Measurements from ENCODE around the gene DPPA5. TPM values are rescaled to one million over a fixed set of nuclear protein-coding genes. Genes with fewer than 3 reads are reported as not detected.
"Not testable (repeated sequence)": the region's sequence is repeated elsewhere in the genome, so short reads cannot be mapped to it uniquely, and the experiment has no call there.

The DPPA5 gene, protein sequence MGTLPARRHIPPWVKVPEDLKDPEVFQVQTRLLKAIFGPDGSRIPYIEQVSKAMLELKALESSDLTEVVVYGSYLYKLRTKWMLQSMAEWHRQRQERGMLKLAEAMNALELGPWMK
- not detected for total RNA-seq

DNA sequence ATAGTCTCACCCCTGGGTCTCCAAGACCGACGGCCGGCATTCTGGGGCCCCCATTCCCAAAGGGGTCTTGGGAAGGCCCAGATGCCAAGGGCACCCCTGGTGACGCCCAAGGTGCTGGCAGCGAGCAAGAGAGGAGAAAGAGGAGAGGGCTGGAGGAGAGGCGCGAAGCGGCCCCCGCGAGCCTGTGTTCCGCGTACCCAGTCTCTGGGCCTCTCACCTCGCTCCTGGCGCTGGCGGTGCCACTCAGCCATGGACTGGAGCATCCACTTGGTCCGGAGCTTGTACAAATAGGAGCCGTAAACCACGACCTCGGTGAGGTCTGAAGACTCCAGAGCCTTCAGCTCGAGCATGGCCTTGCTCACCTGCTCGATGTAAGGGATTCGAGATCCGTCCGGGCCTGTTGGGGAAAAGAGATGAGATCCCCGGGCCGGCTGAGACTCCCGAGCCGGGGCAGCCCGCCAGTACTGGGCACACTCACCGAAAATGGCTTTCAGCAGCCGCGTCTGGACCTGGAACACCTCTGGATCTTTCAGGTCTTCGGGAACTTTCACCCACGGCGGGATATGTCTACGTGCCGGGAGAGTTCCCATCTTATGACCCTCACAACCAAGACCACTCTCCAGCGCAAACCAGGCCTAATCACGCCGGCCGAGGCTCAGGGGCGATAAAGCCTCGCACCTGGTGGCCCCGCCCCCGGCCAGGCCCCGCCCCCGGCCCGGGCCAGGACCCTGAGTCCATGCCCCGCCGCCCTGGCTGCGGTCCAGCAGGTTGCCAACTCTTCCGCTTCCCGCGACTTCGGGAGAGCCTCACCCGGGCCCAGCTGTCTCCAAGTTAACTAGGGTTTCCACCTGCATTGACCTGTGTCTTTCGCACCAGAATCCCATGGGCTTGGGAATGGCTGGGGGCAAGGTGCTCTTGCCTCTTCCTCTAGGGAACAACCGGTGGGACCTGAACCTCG, at the start of gene DPPA5:
TSS of gene DPPA5 (minus strand) at position 641 of the 958 bp plus-strand sequence. CDS start at position 590, 51 bp downstream.
- DNase-seq (no peak), ATAC-seq (replicated peaks in 1 of 2) (no peak)
- Mint-ChIP-seq H3K36me3 (ENCODE audit: insufficient read depth in 2 of 2) (no peaks in the 10 kb centered on the region), H3K4me1 (ENCODE audit: low read depth) (no peaks in the 10 kb centered on the region), H3K9me3 (no peaks in the 10 kb centered on the region), H3K27ac (no peak within 1 kb of the TSS), H3K27me3 (ENCODE audit: low read depth) (peaks cover 22% of the 10 kb centered on the region), H3K4me3 (no peak within 1 kb of the TSS)

DNA sequence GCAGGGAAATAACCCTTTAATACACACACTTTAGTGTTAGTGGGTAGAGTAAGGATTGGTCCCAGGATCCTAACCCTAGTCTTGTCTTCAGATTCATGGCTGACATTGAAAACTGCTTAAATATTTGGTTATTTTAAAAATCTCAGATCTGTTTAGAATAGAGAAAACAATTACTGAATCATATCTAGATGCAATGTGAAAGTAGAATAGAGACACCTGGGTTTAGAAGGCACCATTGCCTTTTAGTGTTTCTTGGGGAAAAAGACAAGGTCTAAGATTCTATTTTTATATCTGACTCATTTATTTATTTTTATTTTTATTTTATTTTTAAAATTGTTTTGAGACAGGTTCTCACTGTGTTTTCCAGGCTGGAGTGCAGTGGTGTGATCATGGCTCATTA, 46.6 kb upstream of the DPPA5 start:
- Mint-ChIP-seq H3K4me1 (ENCODE audit: low read depth) (no peaks in the 10 kb centered on the region), H3K27ac (no peak overlapping the region), H3K36me3 (ENCODE audit: insufficient read depth in 2 of 2) (peaks cover 0 to 2% of the 10 kb centered on the region in 2 donors), H3K9me3 (no peaks in the 10 kb centered on the region), H3K4me3 (no peak overlapping the region), H3K27me3 (ENCODE audit: low read depth) (no peaks in the 10 kb centered on the region)
- ATAC-seq (replicated peaks in 1 of 2) (no peak), DNase-seq (no peak)

DNA sequence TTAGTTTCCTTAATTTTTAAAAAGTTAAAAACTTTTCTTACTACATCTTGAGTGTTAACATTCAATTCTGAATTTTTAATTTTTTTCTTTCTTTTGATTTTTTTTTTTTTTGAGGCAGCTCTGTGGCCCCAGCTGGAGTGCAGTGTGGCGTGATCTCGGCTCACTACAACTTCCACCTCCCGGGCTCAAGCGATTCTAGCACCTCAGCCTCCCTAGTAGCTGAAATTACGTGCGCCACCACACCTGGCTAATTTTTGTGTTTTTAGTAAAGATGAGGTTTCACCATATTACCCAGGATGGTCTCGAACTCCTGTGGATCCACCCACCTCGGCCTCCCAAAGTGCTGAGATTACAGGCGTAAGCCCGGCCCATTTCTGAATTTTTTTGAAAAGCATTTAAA, 41.8 kb upstream of the DPPA5 start:
- Mint-ChIP-seq H3K4me1 (ENCODE audit: low read depth) (no peaks in the 10 kb centered on the region), H3K4me3 (no peak overlapping the region), H3K27me3 (ENCODE audit: low read depth) (peaks cover 4% of the 10 kb centered on the region), H3K27ac (no peak overlapping the region), H3K36me3 (ENCODE audit: insufficient read depth in 2 of 2) (peaks cover 0 to 2% of the 10 kb centered on the region in 2 donors), H3K9me3 (no peaks in the 10 kb centered on the region)
- DNase-seq (no peak), ATAC-seq (replicated peaks in 1 of 2) (no peak)

DNA sequence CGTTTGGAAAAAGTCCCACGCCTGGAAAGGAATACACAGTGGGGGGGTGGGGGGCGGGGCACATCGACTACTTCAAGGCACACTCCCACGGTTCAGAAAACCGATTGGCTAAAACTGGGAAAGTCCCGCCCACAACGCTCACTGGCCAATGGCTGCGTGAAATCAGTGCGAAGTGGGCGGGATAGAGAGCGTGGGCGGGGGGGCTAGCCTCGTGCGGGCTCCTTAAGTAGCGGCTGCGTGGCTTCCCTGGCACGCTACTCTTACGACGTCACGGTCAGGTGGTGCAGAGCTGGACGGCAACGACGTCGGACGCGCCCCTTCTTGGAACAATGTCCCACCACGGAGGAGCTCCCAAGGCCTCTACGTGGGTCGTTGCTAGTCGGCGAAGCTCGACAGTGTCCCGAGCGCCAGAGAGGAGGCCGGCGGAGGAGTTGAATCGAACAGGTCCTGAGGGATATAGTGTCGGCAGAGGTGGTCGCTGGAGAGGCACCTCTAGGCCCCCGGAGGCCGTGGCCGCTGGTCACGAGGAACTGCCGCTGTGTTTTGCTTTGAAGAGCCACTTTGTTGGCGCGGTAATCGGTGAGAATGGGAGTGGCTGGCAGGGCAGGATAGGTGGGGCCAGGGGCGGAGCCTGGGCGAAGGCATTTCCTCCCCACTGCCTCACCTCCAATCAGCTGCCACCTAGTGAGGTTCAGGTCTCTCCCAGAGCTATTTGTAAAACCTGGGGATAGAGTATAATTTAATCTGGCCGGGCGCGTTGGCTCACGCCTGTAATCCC, 40.7 kb upstream of the DPPA5 start, which contains the start of gene DDX43:
TSS of gene DDX43 (plus strand) at position 252 of the 778 bp plus-strand sequence. CDS start at position 330, 78 bp downstream.
- H3K36me3 Mint-ChIP-seq (ENCODE audit: insufficient read depth in 2 of 2), result peaks cover 0 to 2% of the 10 kb centered on the region in 2 donors
- peaks cover 4% of the 10 kb centered on the region for H3K27me3 Mint-ChIP-seq (ENCODE audit: low read depth)
- H3K4me3 Mint-ChIP-seq, result peak within 1 kb of the TSS; percentile 80 to 84
- peak within 1 kb of the TSS; percentile 78 for H3K27ac Mint-ChIP-seq
- DNase-seq (peak; percentile 43 to 51), ATAC-seq (replicated peaks in 1 of 2) (peak; percentile 79 to 80)
- no peaks in the 10 kb centered on the region for H3K9me3 Mint-ChIP-seq
- H3K4me1 Mint-ChIP-seq (ENCODE audit: low read depth), result no peaks in the 10 kb centered on the region

DNA sequence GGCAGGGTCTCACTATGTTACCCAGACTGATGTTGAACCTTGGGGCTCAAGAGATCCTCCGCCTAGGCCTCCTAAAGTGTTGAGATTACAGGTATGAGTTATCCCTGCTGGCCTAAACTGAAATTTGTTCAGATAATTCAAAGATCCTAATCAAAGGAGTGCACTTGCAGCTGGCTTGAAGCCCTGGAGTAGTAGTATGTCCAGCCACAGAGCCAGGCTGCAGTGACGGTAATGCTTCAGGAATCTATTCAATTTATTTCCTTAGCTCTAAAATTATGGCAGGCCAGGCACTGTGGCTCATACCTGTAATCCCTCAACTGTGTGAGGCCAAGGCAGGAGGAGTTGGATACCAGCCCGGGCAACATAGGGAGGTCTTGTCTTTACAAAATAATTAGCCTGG, 39.2 kb upstream of the DPPA5 start:
- H3K27me3 Mint-ChIP-seq (ENCODE audit: low read depth), result peaks cover 4% of the 10 kb centered on the region
- H3K36me3 Mint-ChIP-seq (ENCODE audit: insufficient read depth in 2 of 2), result peaks cover 0 to 2% of the 10 kb centered on the region in 2 donors
- peaks cover 4% of the 10 kb centered on the region for H3K4me1 Mint-ChIP-seq (ENCODE audit: low read depth)
- DNase-seq (no peak), ATAC-seq (replicated peaks in 1 of 2) (no peak)
- H3K27ac Mint-ChIP-seq, result no peak overlapping the region
- H3K4me3 Mint-ChIP-seq, result no peak overlapping the region
- H3K9me3 Mint-ChIP-seq, result no peaks in the 10 kb centered on the region

DNA sequence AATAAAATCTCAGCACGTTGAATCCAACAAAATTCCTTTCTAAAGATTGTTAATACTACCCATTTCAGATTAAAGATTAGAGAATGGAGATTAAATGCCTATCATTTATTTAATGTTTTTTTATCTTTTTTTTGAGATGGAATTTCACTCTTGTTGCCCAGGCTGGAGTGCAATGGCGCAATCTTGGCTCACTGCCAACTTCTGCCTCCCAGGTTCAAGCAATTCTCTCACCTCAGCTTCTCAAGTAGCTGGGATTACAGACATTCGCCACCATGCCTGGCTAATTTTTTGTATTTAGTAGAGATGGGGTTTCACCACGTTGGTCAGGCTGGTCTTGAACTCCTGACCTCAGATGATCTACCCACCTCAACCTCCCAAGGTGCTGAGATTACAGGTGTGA, 38.1 kb upstream of the DPPA5 start:
- H3K4me3 Mint-ChIP-seq, H3K9me3 Mint-ChIP-seq, H3K27ac Mint-ChIP-seq: not testable (repeated sequence)

DNA sequence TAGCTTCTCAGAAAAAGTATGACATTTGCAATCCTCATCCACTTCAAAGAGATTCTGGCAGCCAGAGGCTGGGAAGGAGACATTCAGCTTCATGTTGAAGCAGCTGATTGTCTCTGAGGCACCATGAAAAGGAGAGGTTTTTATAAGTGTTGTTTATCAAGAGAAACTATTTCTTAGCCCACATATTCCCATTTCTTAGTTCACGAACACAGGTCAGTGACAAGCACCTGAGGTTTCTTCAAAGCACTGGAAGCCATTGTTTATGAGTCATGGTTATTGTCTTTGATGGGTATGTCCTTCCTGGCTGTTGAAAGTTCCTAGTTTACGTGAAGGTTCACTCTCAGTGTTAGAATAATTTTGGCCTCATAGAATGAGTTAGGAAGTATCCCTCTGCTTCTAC, 37.6 kb upstream of the DPPA5 start:
- peaks cover 4% of the 10 kb centered on the region for H3K4me1 Mint-ChIP-seq (ENCODE audit: low read depth)
- H3K27me3 Mint-ChIP-seq (ENCODE audit: low read depth), result peaks cover 4% of the 10 kb centered on the region
- H3K4me3 Mint-ChIP-seq, result peak overlapping the region in 1 of 2 donors; percentile 33
- ATAC-seq (replicated peaks in 1 of 2) (peak in 1 of 2 donors; percentile 5), DNase-seq (no peak)
- H3K9me3 Mint-ChIP-seq, result no peaks in the 10 kb centered on the region
- peak overlapping the region; percentile 66 for H3K27ac Mint-ChIP-seq
- H3K36me3 Mint-ChIP-seq (ENCODE audit: insufficient read depth in 2 of 2), result peaks cover 0 to 2% of the 10 kb centered on the region in 2 donors

More for the DNA sequence above, 38.1 kb upstream of the DPPA5 start:
- not testable (repeated sequence) for DNase-seq; H3K36me3 Mint-ChIP-seq (ENCODE audit: insufficient read depth in 2 of 2); ATAC-seq (replicated peaks in 1 of 2); H3K4me1 Mint-ChIP-seq (ENCODE audit: low read depth); H3K27me3 Mint-ChIP-seq (ENCODE audit: low read depth)

DNA sequence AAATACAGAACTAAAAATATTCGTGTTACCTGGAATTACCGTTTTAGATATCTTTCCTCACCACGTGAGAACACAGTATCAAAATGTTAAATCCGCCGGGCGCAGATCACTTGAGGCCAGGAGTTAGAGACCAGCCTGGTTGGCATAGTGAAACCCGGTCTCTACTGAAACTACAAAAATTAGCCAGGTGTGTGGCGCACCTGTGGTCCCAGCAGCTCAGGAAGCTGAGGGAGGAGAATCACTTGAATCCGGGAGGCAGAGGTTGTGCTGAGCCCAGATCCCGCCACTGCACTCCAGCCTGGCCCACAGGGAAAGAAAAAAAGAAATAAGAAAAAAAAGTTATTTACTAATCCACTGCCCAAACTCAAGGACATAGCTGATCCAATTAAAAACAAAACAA, 35.8 kb upstream of the DPPA5 start:
- no peak overlapping the region for H3K27ac Mint-ChIP-seq

DNA sequence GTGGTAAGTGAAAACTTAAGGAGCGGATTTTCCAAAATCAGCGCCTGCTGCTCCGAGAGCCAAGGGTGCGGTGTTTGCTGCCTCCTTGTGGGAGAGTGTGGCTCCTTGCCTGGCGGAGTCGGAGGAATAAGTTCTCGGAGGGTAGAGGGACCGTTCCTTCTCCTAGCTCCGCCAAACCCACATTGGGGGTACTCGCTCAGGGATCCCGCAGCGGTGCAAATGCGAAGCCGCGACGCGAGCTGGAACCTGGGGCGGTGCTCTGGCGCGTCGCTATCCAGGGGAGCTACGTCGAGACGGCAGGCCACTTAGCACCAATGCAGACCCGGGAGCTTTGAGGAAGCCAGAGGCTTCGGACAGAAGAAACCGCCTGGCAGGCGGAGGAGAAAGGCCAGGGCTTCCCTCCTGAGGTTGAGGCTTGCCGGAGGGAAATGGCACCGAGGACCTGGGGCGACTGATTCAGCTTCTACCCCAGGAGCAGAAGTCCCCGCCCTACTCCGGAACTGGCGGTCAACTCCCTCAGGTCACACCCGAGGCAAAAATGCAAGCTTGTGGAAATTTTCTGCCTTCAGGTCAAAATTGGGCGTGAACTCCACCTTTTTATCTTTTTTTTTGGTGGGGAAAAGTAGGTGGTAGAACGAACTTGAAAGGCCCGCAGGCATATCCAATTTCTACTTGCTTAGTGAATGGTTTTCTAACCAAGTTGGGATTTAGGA, 34.9 kb upstream of the DPPA5 start:
- H3K9me3 Mint-ChIP-seq, result no peaks in the 10 kb centered on the region
- peaks cover 4% of the 10 kb centered on the region for H3K4me1 Mint-ChIP-seq (ENCODE audit: low read depth)
- H3K4me3 Mint-ChIP-seq, result peak overlapping the region; percentile 85 to 91
- ATAC-seq (replicated peaks in 1 of 2), result peak; percentile 91 to 94
- DNase-seq, result peak; percentile 69
- no peaks in the 10 kb centered on the region for H3K36me3 Mint-ChIP-seq (ENCODE audit: insufficient read depth in 2 of 2)
- H3K27ac Mint-ChIP-seq, result peak overlapping the region; percentile 77
- peaks cover 4% of the 10 kb centered on the region for H3K27me3 Mint-ChIP-seq (ENCODE audit: low read depth)

More for the DNA sequence above, 35.8 kb upstream of the DPPA5 start:
- peaks cover 4% of the 10 kb centered on the region for H3K27me3 Mint-ChIP-seq (ENCODE audit: low read depth)
- DNase-seq (no peak), ATAC-seq (replicated peaks in 1 of 2) (no peak)
- H3K36me3 Mint-ChIP-seq (ENCODE audit: insufficient read depth in 2 of 2), result no peaks in the 10 kb centered on the region
- no peak overlapping the region for H3K4me3 Mint-ChIP-seq
- H3K4me1 Mint-ChIP-seq (ENCODE audit: low read depth), result peaks cover 4% of the 10 kb centered on the region
- no peaks in the 10 kb centered on the region for H3K9me3 Mint-ChIP-seq

DNA sequence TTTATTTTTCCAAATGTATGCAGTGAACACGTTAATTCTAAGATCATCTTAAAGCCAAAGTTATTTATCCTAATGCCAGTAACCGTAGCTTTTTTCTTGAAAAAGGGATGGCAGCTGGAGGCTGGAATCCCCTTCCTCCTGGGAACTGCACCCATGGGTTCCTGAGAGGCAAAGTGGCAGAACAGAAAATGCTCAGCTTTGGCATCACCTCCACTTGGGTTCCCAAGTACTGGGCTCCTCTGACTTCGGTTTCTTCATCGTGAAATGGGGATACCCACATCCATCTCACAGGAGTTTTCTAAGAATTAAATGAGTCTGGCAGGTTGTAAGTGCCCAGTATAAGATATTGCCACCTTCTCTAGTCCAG, 34.3 kb upstream of the DPPA5 start:
- no peaks in the 10 kb centered on the region for H3K9me3 Mint-ChIP-seq
- ATAC-seq (replicated peaks in 1 of 2), result peak; percentile 18
- peaks cover 4% of the 10 kb centered on the region for H3K27me3 Mint-ChIP-seq (ENCODE audit: low read depth)
- peak overlapping the region; percentile 77 for H3K27ac Mint-ChIP-seq
- peaks cover 4% of the 10 kb centered on the region for H3K4me1 Mint-ChIP-seq (ENCODE audit: low read depth)
- no peak for DNase-seq
- peak overlapping the region; percentile 85 to 91 for H3K4me3 Mint-ChIP-seq
- H3K36me3 Mint-ChIP-seq (ENCODE audit: insufficient read depth in 2 of 2), result no peaks in the 10 kb centered on the region

DNA sequence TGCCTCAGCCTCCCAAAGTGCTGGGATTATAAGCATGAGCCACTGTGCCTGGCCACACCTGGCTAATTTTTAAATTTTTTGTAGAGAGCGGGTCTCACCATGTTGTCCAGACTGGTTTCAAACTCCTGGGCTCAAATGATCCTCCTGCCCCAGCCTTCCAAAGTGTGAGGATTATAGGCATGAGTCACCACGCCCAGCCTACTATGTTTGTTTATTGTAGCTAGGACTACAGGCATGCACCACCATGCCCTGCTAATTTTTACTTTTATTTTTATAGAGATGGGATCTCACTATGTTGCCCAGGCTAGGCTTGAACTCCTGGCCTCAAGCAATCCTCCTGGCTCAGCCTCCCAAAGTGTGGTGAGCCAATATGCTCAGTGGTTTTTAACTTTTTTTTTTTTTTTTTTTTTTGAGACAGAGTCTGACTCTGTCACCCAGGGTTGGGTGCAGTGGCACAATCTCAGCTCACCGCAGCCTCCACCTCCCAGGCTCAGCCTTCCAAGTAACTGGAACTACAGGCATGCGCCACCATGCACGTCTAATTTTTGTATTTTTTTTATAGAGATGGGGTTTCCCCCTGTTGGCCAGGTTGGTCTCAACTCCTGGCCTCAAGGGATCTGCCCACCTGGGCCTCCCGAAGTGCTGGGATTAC, 28.5 kb upstream of the DPPA5 start:
- Mint-ChIP-seq H3K27me3 (ENCODE audit: low read depth) (no peaks in the 10 kb centered on the region), H3K27ac (no peak overlapping the region), H3K4me3 (no peak overlapping the region), H3K4me1 (ENCODE audit: low read depth) (no peaks in the 10 kb centered on the region), H3K36me3 (ENCODE audit: insufficient read depth in 2 of 2) (no peaks in the 10 kb centered on the region), H3K9me3 (no peaks in the 10 kb centered on the region)
- no peak for ATAC-seq (replicated peaks in 1 of 2)
- no peak for DNase-seq

DNA sequence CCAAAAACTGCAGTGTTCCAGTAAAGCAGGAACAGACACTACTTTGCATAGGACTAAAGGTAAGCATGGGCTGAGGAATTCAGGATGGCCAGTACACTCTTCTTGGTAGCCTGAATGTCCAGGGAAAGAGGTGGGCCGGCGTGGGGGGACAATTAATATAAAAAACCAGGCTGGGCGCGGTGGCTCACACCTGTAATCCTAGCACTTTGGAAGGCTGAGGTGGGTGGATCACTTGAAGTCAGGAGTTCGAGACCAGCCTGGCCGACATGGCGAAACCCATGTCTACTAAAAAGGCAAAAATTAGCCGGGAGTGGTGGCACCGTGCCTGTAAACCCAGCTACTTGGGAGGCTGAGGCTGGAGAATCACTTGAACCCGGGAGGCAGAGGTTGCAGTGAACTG, 27.5 kb upstream of the DPPA5 start:
- ATAC-seq (replicated peaks in 1 of 2), result not testable (repeated sequence)

More for the DNA sequence above, 27.5 kb upstream of the DPPA5 start:
- not testable (repeated sequence) for H3K27me3 Mint-ChIP-seq (ENCODE audit: low read depth); H3K9me3 Mint-ChIP-seq; H3K27ac Mint-ChIP-seq; H3K4me1 Mint-ChIP-seq (ENCODE audit: low read depth); H3K4me3 Mint-ChIP-seq; H3K36me3 Mint-ChIP-seq (ENCODE audit: insufficient read depth in 2 of 2); DNase-seq
